HG02943 (cell line): ENCODE measurements around the gene RASA2.
"Not testable (repeated sequence)": the region's sequence is repeated elsewhere in the genome, so short reads cannot be mapped to it uniquely, and the experiment has no call there.

Experiments
- ATAC-seq: cut with Tn5 transposase; IDR thresholded peaks from one replicate; pipeline ENCODE4 v1.9.1; 2021; ENCODE audit warnings: mild to moderate bottlenecking, low read depth, moderate library complexity; ENCODE audit not compliant: unreplicated experiment

Gene RASA2

GRCh38 chr3:141628334-141628733 lies 141.5 kb downstream of the RASA2 start:
- not testable (repeated sequence) for ATAC-seq

- not testable (repeated sequence) for ATAC-seq
These were observed 142.1 kb downstream of the RASA2 start for GRCh38 chr3:141628868-141629441.

GRCh38 chr3:141629976-141630375 lies 143.1 kb downstream of the RASA2 start:
- no peak for ATAC-seq

- no peak for ATAC-seq
These were observed 146.1 kb downstream of the RASA2 start for GRCh38 chr3:141632779-141633374.

GRCh38 chr3:141642215-141642614 lies 155.4 kb downstream of the RASA2 start:
- ATAC-seq: no peak

- ATAC-seq: no peak
These were observed 156.6 kb downstream of the RASA2 start for GRCh38 chr3:141643391-141643790.

- no peak for ATAC-seq
These were observed 157.0 kb downstream of the RASA2 start for GRCh38 chr3:141643796-141644195.

- ATAC-seq: peak; percentile 82
These were observed 158.1 kb downstream of the RASA2 start for GRCh38 chr3:141644931-141645330.

GRCh38 chr3:141646760-141647561 lies 160.1 kb downstream of the RASA2 start:
- ATAC-seq: no peak

GRCh38 chr3:141647562-141647915 lies 160.7 kb downstream of the RASA2 start:
- ATAC-seq: no peak

- no peak for ATAC-seq
These were observed 161.5 kb downstream of the RASA2 start for GRCh38 chr3:141648055-141648910.

GRCh38 chr3:141649871-141650270 lies 163.0 kb downstream of the RASA2 start:
- ATAC-seq: no peak

- no peak for ATAC-seq
These were observed 164.0 kb downstream of the RASA2 start for GRCh38 chr3:141650783-141651182.

- ATAC-seq: no peak
These were observed 164.6 kb downstream of the RASA2 start for GRCh38 chr3:141651409-141651808.

GRCh38 chr3:141652349-141652748 lies 165.5 kb downstream of the RASA2 start:
- ATAC-seq: no peak

- no peak for ATAC-seq
These were observed 167.0 kb downstream of the RASA2 start for GRCh38 chr3:141653847-141654246.

GRCh38 chr3:141655801-141656200 lies 169.0 kb downstream of the RASA2 start:
- no peak for ATAC-seq

GRCh38 chr3:141656771-141657170 lies 169.9 kb downstream of the RASA2 start:
- ATAC-seq: no peak

GRCh38 chr3:141657516-141657915 lies 170.7 kb downstream of the RASA2 start:
- no peak for ATAC-seq

- no peak for ATAC-seq
These were observed 173.2 kb downstream of the RASA2 start for GRCh38 chr3:141659821-141660613.
